PC-9 (cell line): Measurements from ENCODE around the gene PICK1. TPM values are rescaled to one million over a fixed set of nuclear protein-coding genes. Genes with fewer than 3 reads are reported as not detected.

ENCODE experiments used
- BruUV-seq: library from RNA; stranded (reverse); fragments of 400-500 nt; replicated peaks from 2 replicates; lab custom pipeline; 2021; lab: Mats Ljungman, UMichigan
- CTCF ChIA-PET: fragments of 300-600 bp; sonication (Branson Sonifier 250); formaldehyde crosslinking; loops from one replicate; lab custom pipeline; 2022; ENCODE audit warnings: antibody characterized with exemption; lab: Charles Lee
- POLR2A ChIA-PET: fragments of 300-600 bp; sonication (Branson Sonifier 250); formaldehyde crosslinking; loops from one replicate; lab custom pipeline; 2022; ENCODE audit warnings: antibody characterized with exemption; ENCODE audit not compliant: unreplicated experiment; lab: Charles Lee
- DNase-seq, 2 experiments: peaks; one replicate each; pipeline versions ENCODE4 v3.0.0 to v3.0.0-alpha.2; 2015 to 2022; ENCODE audit warnings: mixed read lengths in 1 of 2
- H2AFZ ChIP-seq: fragments of 200-600 bp; sonication (generic); 2 replicates; pipeline ENCODE4 v1.8.1; 2017; ENCODE audit warnings: antibody characterized with exemption
- H3F3A ChIP-seq: fragments of 200-600 bp; sonication (generic); 2 replicates; pipeline ENCODE4 v1.8.1; 2017; ENCODE audit warnings: antibody characterized with exemption, mild to moderate bottlenecking, low read depth; ENCODE audit not compliant: insufficient read depth
- H3K27ac ChIP-seq: fragments of 200-600 bp; sonication (generic); 2 replicates; pipeline ENCODE4 v1.6.1; 2016; ENCODE audit warnings: mixed run types
- H3K27me3 ChIP-seq: fragments of 200-600 bp; sonication (generic); 2 replicates; pipeline ENCODE4 v1.6.1; 2016; ENCODE audit warnings: low read depth, mixed run types; ENCODE audit not compliant: insufficient read depth
- H3K36me3 ChIP-seq: fragments of 200-600 bp; sonication (generic); 2 replicates; pipeline ENCODE4 v1.6.1; 2016; ENCODE audit warnings: low read depth, mixed run types
- H3K4me1 ChIP-seq: fragments of 200-600 bp; sonication (generic); replicated peaks from 2 replicates; pipeline ENCODE4 v1.6.1; 2016; ENCODE audit warnings: mixed run types; ENCODE audit not compliant: insufficient read depth
- H3K4me2 ChIP-seq: fragments of 200-600 bp; sonication (generic); 2 replicates; pipeline ENCODE4 v1.6.1; 2017; ENCODE audit warnings: mixed run types
- H3K4me3 ChIP-seq: fragments of 200-600 bp; sonication (generic); 2 replicates; pipeline ENCODE4 v1.6.1; 2016; ENCODE audit warnings: mixed run types
- H3K79me2 ChIP-seq: fragments of 200-600 bp; sonication (generic); 2 replicates; pipeline ENCODE4 v1.6.1; 2017; ENCODE audit warnings: low read depth, mixed run types
- H3K9me2 ChIP-seq: fragments of 200-600 bp; sonication (generic); 2 replicates; pipeline ENCODE4 v1.8.1; 2017; ENCODE audit warnings: mild to moderate bottlenecking; ENCODE audit not compliant: insufficient read depth
- H3K9me3 ChIP-seq: fragments of 200-600 bp; sonication (generic); 2 replicates; pipeline ENCODE4 v1.8.1; 2016; ENCODE audit warnings: low read depth; ENCODE audit not compliant: insufficient read depth
- H4K20me1 ChIP-seq: fragments of 200-600 bp; sonication (generic); 2 replicates; pipeline ENCODE4 v1.8.1; 2017; ENCODE audit not compliant: insufficient read depth
- CTCF ChIP-seq: fragments of 200-600 bp; sonication (generic); conservative IDR thresholded peaks from 2 replicates; pipeline ENCODE4 v1.6.1; 2017; ENCODE audit warnings: mixed run types, antibody characterized with exemption, mild to moderate bottlenecking, moderate library complexity
- EZH2 ChIP-seq: fragments of 200-600 bp; sonication (generic); IDR thresholded peaks from 2 replicates; pipeline ENCODE4 v1.8.0; 2017; ENCODE audit warnings: antibody characterized with exemption, low read depth
- intact Hi-C: fragments of 100-400 bp; cut with micrococcal nuclease; formaldehyde crosslinking; loops from one replicate; pipeline ENCODE4 v1.10.0; 2022; ENCODE audit not compliant: unreplicated experiment
- total RNA-seq: library from RNA; stranded (reverse); gene quantifications from 2 replicates; pipeline ENCODE4 v1.2.3, GENCODE V29; 2021

PICK1 gene
- total RNA-seq, 1 experiment from 2014 or later, result 55.9 TPM

GRCh38 chr22:38122616-38123015 is 65.4 kb downstream of the PICK1 start:
- H3K9me2 ChIP-seq, result no peaks in the 10 kb centered on the region
- TF ChIP-seq EZH2, result no peak
- TF ChIP-seq CTCF, result no peak
- H3K4me2 ChIP-seq, result no peak overlapping the region
- H3K36me3 ChIP-seq, result no peaks in the 10 kb centered on the region
- no peaks in the 10 kb centered on the region for H3K4me1 ChIP-seq
- H4K20me1 ChIP-seq, result no peaks in the 10 kb centered on the region
- no peaks in the 10 kb centered on the region for H3K79me2 ChIP-seq
- CTCF ChIA-PET, result interaction anchor here (0.8 kb wide), 1 partner anchor 13 kb away, joined by 3 read pairs; no protein-coding TSS in a partner anchor
- H3K27ac ChIP-seq, result no peak overlapping the region
- H3F3A ChIP-seq, result 0 out of 2 replicates have a peak, but pooled peaks cover 11% of the 10 kb centered on the region
- H3K9me3 ChIP-seq, result no peaks in the 10 kb centered on the region
- no peaks in the 10 kb centered on the region for H3K27me3 ChIP-seq
- intact Hi-C loops, result no loop called here
- no TSS peak for BruUV-seq
- POLR2A ChIA-PET, result no interaction called here
- DNase-seq, result no peak
- no peak overlapping the region for H3K4me3 ChIP-seq
- H2AFZ ChIP-seq, result no peak overlapping the region

DNA sequence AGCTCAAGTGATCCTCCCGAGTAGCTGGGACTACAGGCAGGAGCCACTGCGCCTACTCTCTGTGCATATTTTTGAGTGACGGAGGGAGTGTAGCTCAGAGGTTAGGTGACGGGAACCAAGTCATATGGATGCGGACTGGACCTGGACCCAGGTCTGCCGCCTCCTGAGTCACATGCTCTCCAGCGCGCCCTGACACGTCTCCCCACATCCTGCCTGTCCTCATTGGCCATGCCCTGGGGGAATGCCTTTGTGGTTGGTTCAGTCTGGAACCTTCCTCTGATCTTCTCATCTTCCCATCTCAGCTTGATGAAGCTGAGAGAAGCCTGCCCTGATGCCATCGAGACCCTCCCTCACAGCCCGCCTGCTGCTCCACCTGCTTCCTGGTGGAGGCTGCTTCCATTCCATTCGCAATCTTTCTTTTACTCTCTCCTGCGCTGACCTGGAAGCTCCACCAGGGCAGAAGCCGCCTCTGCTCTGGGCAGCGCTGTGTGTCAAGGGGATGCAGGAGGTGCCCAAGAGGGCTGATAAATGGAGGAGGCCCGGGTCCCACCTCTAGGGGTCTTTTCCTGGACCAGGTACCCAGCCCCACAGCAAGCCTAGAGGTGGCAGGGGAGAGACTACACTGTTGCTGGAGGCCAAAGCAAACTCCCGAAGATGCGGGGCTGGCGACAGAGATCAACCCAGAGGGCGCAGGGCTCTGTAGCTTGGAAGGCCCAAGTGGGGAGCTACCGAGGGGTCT is 67.2 kb downstream of the PICK1 start:
- H3K27me3 ChIP-seq, result no peaks in the 10 kb centered on the region
- no peaks in the 10 kb centered on the region for H3K79me2 ChIP-seq
- CTCF ChIA-PET, result no interaction called here
- BruUV-seq, result no TSS peak
- H3K4me2 ChIP-seq, result no peak overlapping the region
- no peak overlapping the region for H3K4me3 ChIP-seq
- no peak for DNase-seq
- H2AFZ ChIP-seq, result no peak overlapping the region
- no peaks in the 10 kb centered on the region for H3K9me2 ChIP-seq
- H4K20me1 ChIP-seq, result no peaks in the 10 kb centered on the region
- no peaks in the 10 kb centered on the region for H3K9me3 ChIP-seq
- H3K27ac ChIP-seq, result no peak overlapping the region
- H3F3A ChIP-seq, result 0 out of 2 replicates have a peak, but pooled peaks cover 11% of the 10 kb centered on the region
- no peak for TF ChIP-seq CTCF
- no peak for TF ChIP-seq EZH2
- no peaks in the 10 kb centered on the region for H3K4me1 ChIP-seq
- H3K36me3 ChIP-seq, result no peaks in the 10 kb centered on the region
- POLR2A ChIA-PET, result interaction anchor here (0.5 kb wide), 1 partner anchor 82 kb away, joined by 3 read pairs; no protein-coding TSS in a partner anchor
- intact Hi-C loops, result no loop called here

GRCh38 chr22:38125038-38125610 is 67.9 kb downstream of the PICK1 start:
- H2AFZ ChIP-seq, result no peak overlapping the region
- TF ChIP-seq EZH2, result no peak
- no peak for TF ChIP-seq CTCF
- CTCF ChIA-PET, result no interaction called here
- no peaks in the 10 kb centered on the region for H3K79me2 ChIP-seq
- H3F3A ChIP-seq, result 0 out of 2 replicates have a peak, but pooled peaks cover 11% of the 10 kb centered on the region
- H3K9me2 ChIP-seq, result no peaks in the 10 kb centered on the region
- H4K20me1 ChIP-seq, result no peaks in the 10 kb centered on the region
- no TSS peak for BruUV-seq
- H3K27ac ChIP-seq, result no peak overlapping the region
- POLR2A ChIA-PET, result no interaction called here
- H3K9me3 ChIP-seq, result no peaks in the 10 kb centered on the region
- H3K27me3 ChIP-seq, result no peaks in the 10 kb centered on the region
- no peaks in the 10 kb centered on the region for H3K36me3 ChIP-seq
- intact Hi-C loops, result no loop called here
- H3K4me2 ChIP-seq, result no peak overlapping the region
- no peak overlapping the region for H3K4me3 ChIP-seq
- DNase-seq, result no peak
- H3K4me1 ChIP-seq, result no peaks in the 10 kb centered on the region

Other genes starting within 250 kb of the PICK1 start
- gene GCAT, start 249.5 kb upstream of the PICK1 start, total RNA-seq, result 32.3 and 37.7 TPM in 2 replicates
- gene GALR3, start 234.0 kb upstream of the PICK1 start, total RNA-seq, result 0.31 and 0.45 TPM in 2 replicates
- gene ANKRD54, start 213.1 kb upstream of the PICK1 start, total RNA-seq, result 32.3 and 33.6 TPM in 2 replicates
- 566 and 582 TPM in 2 replicates for gene EIF3L, start 208.0 kb upstream of the PICK1 start, total RNA-seq
- gene MICALL1, start 151.1 kb upstream of the PICK1 start, total RNA-seq, result 113 and 126 TPM in 2 replicates
- gene C22orf23, start 103.8 kb upstream of the PICK1 start, total RNA-seq, result 1.0 and 1.7 TPM in 2 replicates
- 147 and 180 TPM in 2 replicates for gene POLR2F, start 103.7 kb upstream of the PICK1 start, total RNA-seq
- gene SOX10, start 72.8 kb upstream of the PICK1 start, total RNA-seq, result not detected in 2 replicates
- gene SLC16A8, start 26.8 kb downstream of the PICK1 start, total RNA-seq, result not detected in 2 replicates
- 7.1 and 9.7 TPM in 2 replicates for gene BAIAP2L2, start 53.3 kb downstream of the PICK1 start, total RNA-seq
- gene PLA2G6, start 124.4 kb downstream of the PICK1 start, total RNA-seq, result 39.8 and 45.6 TPM in 2 replicates
- 27.9 and 41.8 TPM in 2 replicates for gene MAFF, start 144.6 kb downstream of the PICK1 start, total RNA-seq
- gene TMEM184B, start 215.6 kb downstream of the PICK1 start, total RNA-seq, result 185 and 192 TPM in 2 replicates